B cell (primary cell): ENCODE measurements around the gene CYP4A11. TPM values are rescaled to one million over a fixed set of nuclear protein-coding genes. Genes with fewer than 3 reads are reported as not detected.
"Not testable (repeated sequence)": the region's sequence is repeated elsewhere in the genome, so short reads cannot be mapped to it uniquely, and the experiment has no call there.

Experiments used
- ATAC-seq: fragments of 200-7000 bp; cut with Tn5 transposase; one replicate; pipeline ENCODE4 v1.10.0; 2021; ENCODE audit warnings: low read depth, mild to moderate bottlenecking, moderate number of reproducible peaks, moderate library complexity
- CTCF ChIA-PET: fragments of 350-600 bp; sonication (Branson Sonifier 250); formaldehyde crosslinking; loops from one replicate; lab custom pipeline; 2021; ENCODE audit warnings: antibody characterized with exemption, inconsistent platforms; lab: Charles Lee
- POLR2A ChIA-PET: fragments of 350-600 bp; sonication (Branson Sonifier 250); formaldehyde crosslinking; loops from one replicate; lab custom pipeline; 2021; ENCODE audit warnings: antibody characterized with exemption; lab: Charles Lee
- DNase-seq: peaks from one replicate; pipeline ENCODE4 v3.0.0; 2013
- H2AFZ ChIP-seq: 2 replicates; pipeline ENCODE4 v1.6.1; 2012; ENCODE audit warnings: mild to moderate bottlenecking, low read depth, low read length; ENCODE audit not compliant: insufficient read depth, poor library complexity, severe bottlenecking
- H3K27ac ChIP-seq, 2 donors: 1 replicate in 1 of 2; 2 replicates in 1 of 2; pipeline ENCODE4 v1.5.1; 2012 to 2013; ENCODE audit warnings: low read length in 2 of 2, mild to moderate bottlenecking in 2 of 2, moderate library complexity in 1 of 2
- H3K27me3 ChIP-seq, 4 experiments: fragments of 200-600 bp in 1 of 4; sonication (generic) in 1 of 4; replicated peaks in 1 of 4; 1 replicate in 2 of 4; 2 replicates in 2 of 4; pipeline versions ENCODE4 v1.6.1 to v1.7.0; 2013 to 2016; ENCODE audit warnings: low read length in 3 of 4, mild to moderate bottlenecking in 2 of 4, mixed read lengths in 1 of 4, moderate library complexity in 1 of 4; ENCODE audit not compliant: insufficient read depth in 4 of 4, control insufficient read depth in 3 of 4; ENCODE audit errors: control extremely low read depth in 1 of 4
- H3K36me3 ChIP-seq, 2 experiments: replicated peaks in 1 of 2; 1 replicate in 1 of 2; 2 replicates in 1 of 2; pipeline versions ENCODE4 v1.6.1 to v1.7.1; 2013; ENCODE audit warnings: low read length in 1 of 2; ENCODE audit not compliant: insufficient read depth in 2 of 2, control insufficient read depth in 1 of 2; ENCODE audit errors: control extremely low read depth in 1 of 2, extremely low read depth in 1 of 2
- H3K4me1 ChIP-seq, 2 donors: fragments of 200-600 bp in 1 of 2; sonication (generic) in 1 of 2; 1 replicate in 1 of 2; 2 replicates in 1 of 2; pipeline versions ENCODE4 v1.5.1 to v1.6.1; 2013 to 2017; ENCODE audit warnings: low read length in 2 of 2; ENCODE audit not compliant: control insufficient read depth in 2 of 2, insufficient read depth in 2 of 2
- H3K4me2 ChIP-seq: replicated peaks from 2 replicates; pipeline ENCODE3; 2012; ENCODE audit warnings: mild to moderate bottlenecking, low read depth, low read length; ENCODE audit not compliant: poor library complexity, severe bottlenecking
- H3K4me3 ChIP-seq, 5 experiments: fragments of 200-600 bp in 1 of 5; sonication (generic) in 1 of 5; 1 replicate in 3 of 5; 2 replicates in 2 of 5; pipeline versions ENCODE4 v1.5.1 to v1.7.0; 2011 to 2016; ENCODE audit warnings: low read length in 4 of 5, mild to moderate bottlenecking in 4 of 5, low read depth in 2 of 5, control low read depth in 1 of 5, moderate library complexity in 1 of 5; ENCODE audit not compliant: insufficient read depth in 1 of 5; ENCODE audit errors: control extremely low read depth in 1 of 5, extremely low read depth in 1 of 5
- H3K79me2 ChIP-seq: fragments of 200-600 bp; sonication (generic); one replicate; pipeline ENCODE4 v1.6.0; 2016; ENCODE audit warnings: low read length; ENCODE audit not compliant: control insufficient read depth, insufficient read depth
- H3K9ac ChIP-seq: fragments of 200-600 bp; sonication (generic); 2 replicates; pipeline ENCODE4 v1.6.1; 2017; ENCODE audit warnings: mild to moderate bottlenecking, low read length, moderate library complexity
- H3K9me3 ChIP-seq, 3 donors: one replicate each; pipeline versions ENCODE4 v1.6.1 to v1.7.1; 2013; ENCODE audit warnings: low read length in 2 of 3; ENCODE audit not compliant: control insufficient read depth in 2 of 3, insufficient read depth in 1 of 3; ENCODE audit errors: control extremely low read depth in 1 of 3
- H4K20me1 ChIP-seq: 2 replicates; pipeline ENCODE4 v1.6.0; 2012; ENCODE audit warnings: mild to moderate bottlenecking, low read length; ENCODE audit not compliant: insufficient read depth, control insufficient read depth, poor library complexity, severe bottlenecking
- H3K27ac Mint-ChIP-seq: one replicate; pipeline ENCODE4 v1.8.0; 2021; ENCODE audit warnings: mixed read lengths
- H3K27me3 Mint-ChIP-seq: one replicate; pipeline ENCODE4 v1.8.0; 2021; ENCODE audit warnings: mixed read lengths
- H3K4me1 Mint-ChIP-seq: one replicate; pipeline ENCODE4 v1.8.0; 2021; ENCODE audit warnings: mixed read lengths
- H3K4me3 Mint-ChIP-seq: one replicate; pipeline ENCODE4 v1.8.0; 2021; ENCODE audit warnings: mixed read lengths
- H3K9me3 Mint-ChIP-seq: one replicate; pipeline ENCODE4 v1.8.0; 2022; ENCODE audit warnings: mixed read lengths; ENCODE audit not compliant: insufficient read depth
- CTCF ChIP-seq: fragments of 200-600 bp; IDR thresholded peaks from one replicate; pipeline ENCODE4 v1.8.0; 2022; ENCODE audit warnings: antibody characterized with exemption, mild to moderate bottlenecking
- EZH2 ChIP-seq: IDR thresholded peaks from 2 replicates; pipeline ENCODE4 v1.6.1; 2012; ENCODE audit warnings: borderline replicate concordance, low read depth, mild to moderate bottlenecking, moderate library complexity, low read length; ENCODE audit not compliant: insufficient read depth, poor library complexity, severe bottlenecking
- WGBS: methylation state at CpG from one replicate; pipeline ENCODE4 v1.1.5; 2013; ENCODE audit warnings: missing lambda C conversion rate; ENCODE audit not compliant: insufficient coverage; 5-methylcytosine and 5-hydroxymethylcytosine counted together
- intact Hi-C: fragments of 100-400 bp; cut with micrococcal nuclease; formaldehyde crosslinking; loops from one replicate; pipeline ENCODE4 v1.10.0; 2022
- polyA plus RNA-seq: library from polyadenylated mRNA; depleted of rRNA; stranded (reverse); fragments of >200 nt; gene quantifications from 2 replicates; pipeline ENCODE4 v1.2.3, GENCODE V29; 2012
- total RNA-seq, 2 donors: library from RNA; stranded (reverse); fragments of 120-200 nt in 1 of 2; gene quantifications; 1 replicate in 1 of 2; 2 replicates in 1 of 2; pipeline versions ENCODE4 v1.2.3 to v1.2.4, GENCODE V29; 2013 to 2022

Gene CYP4A11
- total and polyA plus RNA-seq, 2 donors (not counting 1 experiment from before 2014, with no cell fraction given): not detected

DNA sequence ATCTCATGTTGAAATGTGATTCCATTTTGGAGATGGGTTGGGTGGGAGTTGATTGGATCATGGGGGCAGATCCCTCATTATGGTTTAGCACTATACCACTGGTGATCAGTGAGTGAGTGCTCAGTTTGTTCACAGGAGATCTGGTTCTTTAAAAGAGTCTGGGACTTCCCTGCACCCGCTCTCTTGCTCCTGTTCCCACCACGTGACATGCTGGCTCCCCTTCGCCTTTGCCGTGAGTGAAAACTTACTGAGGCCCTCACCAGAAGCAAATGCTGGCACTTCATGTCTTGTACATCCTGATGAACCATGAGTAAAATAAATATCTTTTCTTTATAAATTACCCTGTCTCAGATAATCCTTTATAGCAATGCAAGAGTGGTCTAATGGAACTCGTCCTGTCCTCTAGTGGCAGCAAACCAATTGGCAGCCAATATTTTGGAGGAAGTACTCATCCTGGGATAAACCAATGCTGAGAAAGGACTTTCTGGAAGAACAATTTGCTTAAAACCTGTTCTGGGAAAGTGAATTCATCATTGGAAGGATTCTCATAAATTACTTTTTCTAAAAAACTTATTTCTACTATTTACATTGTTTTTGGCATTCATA is 27.8 kb upstream of the CYP4A11 start:
- peaks cover 0 to 8% (median 0%) of the 10 kb centered on the region in 3 donors for H3K9me3 ChIP-seq
- no peaks in the 10 kb centered on the region for H3K79me2 ChIP-seq
- no peak for DNase-seq
- no peak overlapping the region for H3K4me3 ChIP-seq
- no peaks in the 10 kb centered on the region for H3K36me3 ChIP-seq
- intact Hi-C loops: no loop called here
- H3K4me2 ChIP-seq: no peak overlapping the region
- ChIA-PET CTCF (no interaction called here), POLR2A (no interaction called here)
- TF ChIP-seq EZH2 (no peak), CTCF (no peak)
- no peak overlapping the region for H3K27ac ChIP-seq
- no peaks in the 10 kb centered on the region for H3K4me1 Mint-ChIP-seq
- no peak for ATAC-seq
- H3K27ac Mint-ChIP-seq: no peak overlapping the region
- no peaks in the 10 kb centered on the region for H4K20me1 ChIP-seq
- H3K9me3 Mint-ChIP-seq: no peaks in the 10 kb centered on the region
- H2AFZ ChIP-seq: no peak overlapping the region
- 85% methylated on average over 4 of the region's 5 CpGs for WGBS
- peaks cover 8% of the 10 kb centered on the region for H3K27me3 Mint-ChIP-seq
- no peaks in the 10 kb centered on the region for H3K27me3 ChIP-seq
- H3K4me3 Mint-ChIP-seq: no peak overlapping the region
- no peaks in the 10 kb centered on the region for H3K4me1 ChIP-seq
- no peak overlapping the region for H3K9ac ChIP-seq

GRCh38 chr1:46962272-46962671 is 21.0 kb upstream of the CYP4A11 start:
- H3K4me1 Mint-ChIP-seq, ATAC-seq, H3K79me2 ChIP-seq, H3K36me3 ChIP-seq, H3K27ac ChIP-seq, H3K4me2 ChIP-seq, H3K9ac ChIP-seq, DNase-seq, H2AFZ ChIP-seq, H3K9me3 Mint-ChIP-seq, intact Hi-C loops, CTCF ChIA-PET, H3K4me1 ChIP-seq, H3K27me3 Mint-ChIP-seq, H3K27me3 ChIP-seq, POLR2A ChIA-PET, H3K9me3 ChIP-seq, H3K4me3 ChIP-seq, H3K4me3 Mint-ChIP-seq, H3K27ac Mint-ChIP-seq, H4K20me1 ChIP-seq: not testable (repeated sequence)
- WGBS: 76% methylated on average over 3 of the region's 4 CpGs
